Cardiac muscle cell (in vitro differentiated cells and primary cell): ENCODE data around the gene LANCL3. TPM values are rescaled to one million over a fixed set of nuclear protein-coding genes. Genes with fewer than 3 reads are reported as not detected.

Experiments used
- DNase-seq, 2 donors: peaks; one replicate each; pipeline versions ENCODE4 v3.0.0 to v3.0.0-alpha.2; 2010 to 2017; ENCODE audit warnings: low read depth in 1 of 2, low spot score in 1 of 2
- H3K27ac ChIP-seq: fragments of 200-600 bp; sonication (generic); 2 replicates; pipeline ENCODE4 v1.5.1; 2016
- H3K27me3 ChIP-seq: fragments of 200-600 bp; sonication (generic); 2 replicates; pipeline ENCODE4 v1.6.0; 2016; ENCODE audit warnings: control low read depth
- H3K36me3 ChIP-seq: fragments of 200-600 bp; sonication (generic); 2 replicates; pipeline ENCODE4 v1.5.1; 2016; ENCODE audit warnings: control low read depth
- H3K4me1 ChIP-seq: fragments of 200-600 bp; sonication (generic); 2 replicates; pipeline ENCODE4 v1.8.1; 2017; ENCODE audit warnings: low read depth, mild to moderate bottlenecking, mixed run types
- H3K4me3 ChIP-seq: fragments of 200-600 bp; sonication (generic); 2 replicates; pipeline ENCODE4 v1.5.1; 2016; ENCODE audit warnings: mild to moderate bottlenecking
- H3K9me3 ChIP-seq: fragments of 200-600 bp; sonication (generic); 2 replicates; pipeline ENCODE4 v1.5.1; 2017; ENCODE audit warnings: low read depth, mild to moderate bottlenecking, control low read depth
- CTCF ChIP-seq: IDR thresholded peaks from 2 replicates; pipeline ENCODE4 v1.5.1; 2012; ENCODE audit warnings: low read depth, mild to moderate bottlenecking, low read length
- polyA plus RNA-seq: library from polyadenylated mRNA; unstranded; fragments of >200 nt; fragmentation: Nextera tagmentation; extraction: Ambion mirVana; gene quantifications from 2 replicates; pipeline ENCODE4 v1.2.1, GENCODE V29; 2016
- total RNA-seq: library from RNA; depleted of rRNA; stranded (reverse); fragments of >200 nt; gene quantifications from 2 replicates; pipeline ENCODE4 v1.2.3, GENCODE V29; 2016

LANCL3 gene
- total and polyA plus RNA-seq, 2 experiments from 2014 or later, result 0.33 TPM; not detected in 1

DNA sequence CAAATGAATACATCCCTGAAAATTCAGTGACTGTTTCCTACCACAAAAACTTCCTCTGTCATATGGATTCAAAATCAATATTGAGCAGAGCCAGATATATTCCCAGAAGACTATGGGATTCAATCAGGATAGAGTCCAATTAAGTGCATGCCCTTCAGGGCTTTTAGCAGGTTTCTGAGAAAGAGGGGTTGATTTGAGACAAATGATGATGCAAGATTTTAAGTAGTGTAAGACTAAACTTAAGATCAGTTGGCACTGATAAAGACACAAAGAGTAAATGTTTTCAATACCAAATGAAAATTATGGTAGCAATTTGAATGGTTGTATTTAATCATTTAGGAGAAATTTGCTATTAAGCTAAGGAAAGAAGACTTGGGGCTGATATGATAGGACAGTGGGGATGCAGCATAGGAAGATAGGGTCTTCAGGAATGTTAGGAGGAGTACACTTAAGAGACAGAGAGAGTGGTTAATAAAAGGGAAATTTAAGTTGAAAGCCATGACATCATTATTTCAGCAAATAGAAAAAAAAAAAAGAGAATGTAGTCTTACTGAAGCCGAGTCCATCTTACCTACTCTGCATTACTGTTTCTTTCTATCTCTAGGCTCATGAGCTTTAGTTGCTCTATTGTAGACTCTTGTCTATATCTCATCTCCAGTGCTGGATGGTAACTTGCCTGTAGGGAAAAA lies 82.1 kb downstream of the LANCL3 start:
- Histone ChIP-seq H3K9me3 (no peaks in the 10 kb centered on the region), H3K36me3 (no peaks in the 10 kb centered on the region), H3K27ac (no peak overlapping the region), H3K4me1 (no peaks in the 10 kb centered on the region), H3K4me3 (no peak overlapping the region), H3K27me3 (no peaks in the 10 kb centered on the region)
- no peak for DNase-seq
- no peak for TF ChIP-seq CTCF

DNA sequence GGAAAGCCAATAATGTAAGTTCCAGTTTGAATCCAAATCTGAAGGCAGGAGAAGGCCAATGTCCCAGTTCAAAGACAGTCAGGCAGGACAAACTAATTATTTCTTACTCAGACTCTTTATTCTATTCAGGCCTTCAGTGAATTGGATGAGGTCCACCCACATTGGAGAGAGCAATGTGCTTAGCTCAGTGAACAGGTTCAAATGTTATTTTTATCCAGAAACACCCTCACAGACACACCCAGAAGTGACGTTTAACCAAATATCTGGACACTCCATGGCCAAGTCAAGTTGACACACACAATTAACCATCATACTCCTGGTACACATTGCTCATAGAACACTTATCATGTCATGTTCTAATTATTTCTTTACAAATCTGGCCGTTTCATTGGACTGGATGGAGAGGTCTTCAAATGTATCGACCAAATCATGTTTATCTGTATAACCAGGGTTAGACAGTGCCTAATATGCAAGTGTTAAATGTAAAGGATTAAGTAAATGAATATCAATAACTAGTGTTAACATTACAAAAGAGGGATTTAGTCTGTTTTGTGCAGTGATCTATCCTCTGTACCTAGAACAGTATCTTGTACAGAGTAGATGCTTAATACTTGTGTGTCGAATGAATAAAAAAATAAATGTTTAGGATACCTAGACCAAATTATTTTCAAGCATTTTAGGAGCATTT lies 87.0 kb downstream of the LANCL3 start:
- no peak for TF ChIP-seq CTCF
- H3K4me1 ChIP-seq, result no peaks in the 10 kb centered on the region
- no peaks in the 10 kb centered on the region for H3K9me3 ChIP-seq
- H3K27me3 ChIP-seq, result no peaks in the 10 kb centered on the region
- no peak for DNase-seq
- no peak overlapping the region for H3K27ac ChIP-seq
- no peak overlapping the region for H3K4me3 ChIP-seq
- H3K36me3 ChIP-seq, result no peaks in the 10 kb centered on the region

DNA sequence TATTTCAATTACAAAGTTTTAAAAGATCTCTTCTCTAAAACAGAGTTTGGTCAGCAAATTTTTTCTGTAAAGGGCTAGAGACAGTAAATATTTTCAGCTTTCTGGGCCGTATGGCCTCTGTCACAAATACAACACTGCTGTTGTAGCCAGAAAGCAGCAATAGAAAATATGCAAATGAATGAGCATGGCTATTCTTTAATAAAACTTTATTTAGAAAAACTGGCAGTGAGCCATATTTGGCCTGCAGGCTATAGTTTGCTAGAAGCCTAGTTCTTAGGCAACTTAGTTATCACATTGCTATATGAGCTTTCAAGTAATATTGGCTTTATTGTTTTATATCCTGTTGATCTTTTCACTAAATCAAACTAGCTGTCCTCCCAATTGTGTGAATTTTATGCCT lies 87.6 kb downstream of the LANCL3 start:
- DNase-seq, result no peak
- Histone ChIP-seq H3K27ac (no peak overlapping the region), H3K9me3 (no peaks in the 10 kb centered on the region), H3K4me3 (no peak overlapping the region), H3K36me3 (no peaks in the 10 kb centered on the region), H3K27me3 (no peaks in the 10 kb centered on the region), H3K4me1 (no peaks in the 10 kb centered on the region)
- no peak for TF ChIP-seq CTCF

- DNase-seq, result no peak
- Histone ChIP-seq H3K27ac (no peak overlapping the region), H3K4me1 (peaks cover 6% of the 10 kb centered on the region), H3K36me3 (no peaks in the 10 kb centered on the region), H3K9me3 (no peaks in the 10 kb centered on the region), H3K4me3 (no peak overlapping the region), H3K27me3 (no peaks in the 10 kb centered on the region)
- no peak for TF ChIP-seq CTCF
Observed at GRCh38 chrX:37662181-37662580, 90.7 kb downstream of the LANCL3 start.

GRCh38 chrX:37666516-37666915 lies 95.1 kb downstream of the LANCL3 start:
- no peak for TF ChIP-seq CTCF
- no peak overlapping the region for H3K4me3 ChIP-seq
- H3K27me3 ChIP-seq, result no peaks in the 10 kb centered on the region
- H3K4me1 ChIP-seq, result peaks cover 6% of the 10 kb centered on the region
- DNase-seq, result peak in 1 of 2 donors; percentile 31
- H3K9me3 ChIP-seq, result no peaks in the 10 kb centered on the region
- no peaks in the 10 kb centered on the region for H3K36me3 ChIP-seq
- H3K27ac ChIP-seq, result peak overlapping the region; percentile 22
